MCF 10A (cell line): ENCODE results near the gene LDLRAD4. TPM values are rescaled to one million over a fixed set of nuclear protein-coding genes. Genes with fewer than 3 reads are reported as not detected.

Experiments used
- BruUV-seq: library from RNA; stranded (reverse); fragments of 400-500 nt; replicated peaks from 2 replicates; lab custom pipeline; 2021; lab: Mats Ljungman, UMichigan
- CTCF ChIA-PET: fragments of 300-600 bp; sonication (Branson Sonifier 250); formaldehyde crosslinking; extraction: SDS; loops from one replicate; lab custom pipeline; 2021; ENCODE audit warnings: antibody characterized with exemption, inconsistent platforms; lab: Yijun Ruan, JAX
- POLR2A ChIA-PET: fragments of 300-600, 350-650 bp; sonication (Branson Sonifier 250); formaldehyde crosslinking; extraction: SDS; loops from one replicate; lab custom pipeline; 2020; ENCODE audit warnings: antibody characterized with exemption, inconsistent platforms; lab: Yijun Ruan, JAX
- DNase-seq: peaks from one replicate; pipeline ENCODE4 v3.0.0-alpha.2; 2018; ENCODE audit not compliant: unreplicated experiment
- H3K27ac Mint-ChIP-seq: one replicate; pipeline ENCODE4 v1.8.0; 2022; ENCODE audit warnings: mild to moderate bottlenecking, low read depth, mixed read lengths; ENCODE audit not compliant: unreplicated experiment
- H3K27me3 Mint-ChIP-seq: one replicate; pipeline ENCODE4 v1.8.0; 2022; ENCODE audit warnings: mixed read lengths; ENCODE audit not compliant: insufficient read depth, unreplicated experiment
- H3K36me3 Mint-ChIP-seq: one replicate; pipeline ENCODE4 v1.8.0; 2022; ENCODE audit warnings: mild to moderate bottlenecking, moderate library complexity, mixed read lengths; ENCODE audit not compliant: insufficient read depth, unreplicated experiment
- H3K4me1 Mint-ChIP-seq: one replicate; pipeline ENCODE4 v1.8.0; 2022; ENCODE audit warnings: mixed read lengths; ENCODE audit not compliant: insufficient read depth, unreplicated experiment
- H3K4me3 Mint-ChIP-seq: one replicate; pipeline ENCODE4 v1.8.0; 2022; ENCODE audit warnings: mild to moderate bottlenecking, moderate library complexity, mixed read lengths; ENCODE audit not compliant: unreplicated experiment
- H3K9me3 Mint-ChIP-seq: one replicate; pipeline ENCODE4 v1.8.0; 2022; ENCODE audit warnings: mixed read lengths; ENCODE audit not compliant: unreplicated experiment
- CTCF ChIP-seq: fragments of 200-600 bp; IDR thresholded peaks from one replicate; pipeline ENCODE4 v1.8.0; 2022; ENCODE audit warnings: antibody characterized with exemption, mild to moderate bottlenecking; ENCODE audit not compliant: unreplicated experiment
- intact Hi-C: fragments of 100-400 bp; cut with micrococcal nuclease; formaldehyde crosslinking; loops from 2 replicates; pipeline ENCODE4 v1.14.1; 2022
- total RNA-seq: library from RNA; stranded (reverse); gene quantifications from 2 replicates; pipeline ENCODE4 v1.2.3, GENCODE V29; 2022

LDLRAD4 gene
- total RNA-seq, 1 experiment from 2014 or later: not detected

GRCh38 chr18:13446024-13446423, 227.5 kb downstream of the LDLRAD4 start:
- intact Hi-C loops: no loop called here
- no peaks in the 10 kb centered on the region for H3K27me3 Mint-ChIP-seq
- no peak overlapping the region for H3K27ac Mint-ChIP-seq
- H3K4me1 Mint-ChIP-seq: no peaks in the 10 kb centered on the region
- H3K9me3 Mint-ChIP-seq: peaks cover 26% of the 10 kb centered on the region
- ChIA-PET CTCF (no interaction called here), POLR2A (no interaction called here)
- DNase-seq: no peak
- no TSS peak for BruUV-seq
- TF ChIP-seq CTCF: no peak
- no peak overlapping the region for H3K4me3 Mint-ChIP-seq
- H3K36me3 Mint-ChIP-seq: peaks cover 4% of the 10 kb centered on the region

- Mint-ChIP-seq H3K27ac (no peak overlapping the region), H3K4me3 (no peak overlapping the region), H3K27me3 (no peaks in the 10 kb centered on the region), H3K36me3 (peaks cover 4% of the 10 kb centered on the region), H3K4me1 (no peaks in the 10 kb centered on the region), H3K9me3 (peaks cover 26% of the 10 kb centered on the region)
- BruUV-seq: no TSS peak
- CTCF ChIA-PET: no interaction called here
- no peak for TF ChIP-seq CTCF
- intact Hi-C loops: no loop called here
- DNase-seq: no peak
- POLR2A ChIA-PET: no interaction called here
Measured at GRCh38 chr18:13446610-13447461, 228.3 kb downstream of the LDLRAD4 start.

GRCh38 chr18:13447621-13448334, 229.2 kb downstream of the LDLRAD4 start:
- no peak for DNase-seq
- intact Hi-C loops: no loop called here
- H3K27me3 Mint-ChIP-seq: no peaks in the 10 kb centered on the region
- H3K9me3 Mint-ChIP-seq: peaks cover 18% of the 10 kb centered on the region
- ChIA-PET POLR2A (no interaction called here), CTCF (no interaction called here)
- no peak overlapping the region for H3K4me3 Mint-ChIP-seq
- no peak for TF ChIP-seq CTCF
- peaks cover 4% of the 10 kb centered on the region for H3K36me3 Mint-ChIP-seq
- H3K27ac Mint-ChIP-seq: no peak overlapping the region
- no TSS peak for BruUV-seq
- H3K4me1 Mint-ChIP-seq: no peaks in the 10 kb centered on the region

GRCh38 chr18:13448335-13448795, 229.8 kb downstream of the LDLRAD4 start:
- H3K4me3 Mint-ChIP-seq: no peak overlapping the region

More at GRCh38 chr18:13448335-13448795, 229.8 kb downstream of the LDLRAD4 start:
- ChIA-PET CTCF (interaction anchor here (0.7 kb wide), 2 partner anchors 15 to 515 kb away, joined by 3 read pairs; no protein-coding TSS in a partner anchor), POLR2A (no interaction called here)
- Mint-ChIP-seq H3K9me3 (peaks cover 15% of the 10 kb centered on the region), H3K27me3 (no peaks in the 10 kb centered on the region), H3K36me3 (peaks cover 4% of the 10 kb centered on the region), H3K4me1 (no peaks in the 10 kb centered on the region), H3K27ac (no peak overlapping the region)
- BruUV-seq: no TSS peak
- intact Hi-C loops: no loop called here
- no peak for TF ChIP-seq CTCF
- DNase-seq: no peak
